GF-D8 (cell line): Measurements from ENCODE around the gene CABP2.
"Not testable (repeated sequence)": the region's sequence is repeated elsewhere in the genome, so short reads cannot be mapped to it uniquely, and the experiment has no call there.

Experiments
- DNase-seq: peaks from one replicate; lab custom pipeline; 2025; lab: John Stamatoyannopoulos, UW

CABP2 gene

GRCh38 chr11:67494371-67495233 lies 28.6 kb downstream of the CABP2 start:
- DNase-seq = no peak

- no peak for DNase-seq
Observed at GRCh38 chr11:67493548-67494370, 29.5 kb downstream of the CABP2 start.

- no peak for DNase-seq
Observed at GRCh38 chr11:67492801-67493547, 30.3 kb downstream of the CABP2 start.

- DNase-seq = no peak
Observed at GRCh38 chr11:67492069-67492727, 31.0 kb downstream of the CABP2 start.

GRCh38 chr11:67491276-67492068 lies 31.8 kb downstream of the CABP2 start:
- no peak for DNase-seq

GRCh38 chr11:67490727-67491065 lies 32.5 kb downstream of the CABP2 start:
- no peak for DNase-seq

- DNase-seq = no peak
Observed at GRCh38 chr11:67489885-67490726, 33.1 kb downstream of the CABP2 start.

GRCh38 chr11:67489203-67489884 lies 33.9 kb downstream of the CABP2 start:
- no peak for DNase-seq

- DNase-seq = no peak
Observed at GRCh38 chr11:67486481-67487195, 36.6 kb downstream of the CABP2 start.

GRCh38 chr11:67485873-67486361 lies 37.3 kb downstream of the CABP2 start:
- not testable (repeated sequence) for DNase-seq

GRCh38 chr11:67484847-67485311 lies 38.4 kb downstream of the CABP2 start:
- peak; percentile 2 for DNase-seq

- no peak for DNase-seq
Observed at GRCh38 chr11:67483831-67484665, 39.2 kb downstream of the CABP2 start.

GRCh38 chr11:67482827-67483798 lies 40.1 kb downstream of the CABP2 start, which contains the start of gene AIP:
TSS of gene AIP (plus strand) at chr11:67483026. CDS start at chr11:67483159, 133 bp downstream.
- peak; percentile 90 for DNase-seq

GRCh38 chr11:67482275-67482826 lies 40.9 kb downstream of the CABP2 start:
- DNase-seq = peak; percentile 64

GRCh38 chr11:67477344-67478050 lies 45.7 kb downstream of the CABP2 start:
- not testable (repeated sequence) for DNase-seq
